ENCODE results near the gene CPA4.

CPA4 gene

DNA sequence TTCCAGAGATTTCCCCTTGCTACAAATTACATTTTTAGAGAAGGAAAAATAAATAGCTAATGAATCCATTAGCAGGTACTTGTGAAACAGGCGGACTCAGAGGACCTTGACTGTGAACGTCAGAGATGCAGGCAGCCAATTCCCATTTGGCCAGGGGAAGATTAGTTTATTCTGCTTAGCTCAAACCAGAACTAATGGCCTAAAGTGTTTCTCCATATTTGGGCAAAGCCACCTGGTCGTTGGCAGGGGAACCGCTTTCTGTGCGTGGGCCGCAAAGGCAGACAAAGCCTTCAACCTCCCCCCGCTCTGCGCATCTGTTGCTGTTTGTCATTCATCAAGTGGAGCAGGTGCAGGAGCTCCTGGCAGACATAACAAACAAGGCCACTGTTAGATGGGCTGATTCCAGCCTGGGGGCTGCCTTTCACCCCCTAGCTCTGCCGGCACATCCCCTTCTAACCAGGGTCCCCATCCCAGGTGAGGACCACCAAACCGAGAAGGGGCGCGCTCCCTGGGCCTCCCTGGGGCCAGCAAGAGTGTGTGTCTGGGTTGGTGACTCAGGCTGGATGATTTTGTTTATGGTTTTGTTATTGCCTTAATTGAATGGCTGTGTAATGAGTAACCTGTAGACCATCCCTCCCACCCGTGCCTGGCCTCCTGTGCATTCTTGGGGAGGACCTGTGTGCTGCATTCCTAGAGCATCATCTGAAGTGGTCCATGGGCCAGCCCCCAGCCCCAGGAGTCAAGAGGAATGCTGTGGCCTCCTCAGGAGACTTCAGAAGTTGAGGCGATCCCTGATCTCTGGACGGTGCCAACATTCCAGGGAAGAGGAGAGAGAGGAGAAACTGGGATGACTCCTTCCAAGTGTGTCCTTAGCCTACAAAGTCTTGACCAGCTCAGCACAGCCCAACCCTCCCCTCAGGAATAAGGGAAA, 72.8 kb downstream of the CPA4 start:
- DNase-seq (ENCODE audit: low read depth) = no peak

DNA sequence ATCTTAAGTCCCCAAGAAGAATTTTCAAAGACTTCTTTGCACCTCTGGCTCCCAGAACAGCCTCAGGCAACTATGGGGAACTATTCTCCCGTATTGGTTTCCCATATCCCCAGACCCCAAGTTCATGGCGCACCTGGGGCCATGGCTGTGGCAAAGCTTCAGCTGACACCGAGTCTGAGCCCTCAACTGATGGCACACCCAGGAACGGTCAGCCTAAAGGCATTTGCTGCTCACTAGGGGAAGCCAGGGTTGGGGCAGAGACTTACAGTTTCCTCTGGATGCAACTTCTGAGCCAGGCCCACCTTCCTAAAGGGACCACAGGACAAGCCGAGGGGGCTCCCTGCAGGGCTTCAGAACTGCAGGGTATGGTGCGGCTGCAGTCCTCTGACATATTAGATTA, 73.6 kb downstream of the CPA4 start:
- no peak for DNase-seq (ENCODE audit: low read depth)

- no peak for DNase-seq (ENCODE audit: low read depth)
Observed at GRCh38 chr7:130367088-130367755, 74.3 kb downstream of the CPA4 start.

- DNase-seq (ENCODE audit: low read depth) = no peak
Observed at GRCh38 chr7:130367836-130368746, 75.1 kb downstream of the CPA4 start.

DNA sequence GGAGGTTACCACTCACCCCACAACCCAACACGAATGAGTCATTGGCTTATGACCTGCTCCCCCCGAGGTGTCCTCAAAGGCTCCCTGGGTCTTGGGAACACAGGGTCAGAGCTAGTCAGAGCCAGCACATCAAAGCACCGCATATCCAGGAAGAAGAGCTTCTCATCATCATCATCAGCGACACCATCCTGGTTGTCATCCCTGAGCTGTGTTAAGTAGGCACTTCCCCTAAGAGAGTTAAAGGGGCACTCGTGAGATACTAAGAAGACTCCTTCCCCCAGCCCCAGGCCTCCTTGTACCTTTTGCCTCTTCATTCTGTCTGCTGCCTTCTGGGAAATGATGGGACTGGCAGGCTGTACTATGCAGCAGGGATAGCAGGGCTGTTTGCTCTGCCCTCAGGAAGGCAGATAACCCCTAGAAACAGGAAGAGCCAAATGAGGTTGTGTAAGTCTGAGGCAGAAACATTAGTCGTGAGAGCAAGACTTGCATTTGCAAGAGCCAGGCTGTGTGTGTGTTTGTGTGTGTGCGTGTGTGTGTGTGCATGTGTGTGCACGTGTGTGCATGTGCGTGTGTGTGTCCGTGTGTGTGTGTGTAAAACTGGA, 76.2 kb downstream of the CPA4 start:
- no peak for DNase-seq (ENCODE audit: low read depth)

- DNase-seq (ENCODE audit: low read depth) = no peak
Observed at GRCh38 chr7:130369831-130370550, 77.0 kb downstream of the CPA4 start.

- no peak for DNase-seq (ENCODE audit: low read depth)
Observed at GRCh38 chr7:130371046-130371445, 78.1 kb downstream of the CPA4 start.

- no peak for DNase-seq (ENCODE audit: low read depth)
Observed at GRCh38 chr7:130372402-130373165, 79.6 kb downstream of the CPA4 start.

Data from stromal cell of bone marrow (primary cell).